ENCODE results near the gene UAP1L1.
A peak's percentile ranks its signal among the peaks of the same experiment; 100 is the strongest.

Gene UAP1L1

DNA sequence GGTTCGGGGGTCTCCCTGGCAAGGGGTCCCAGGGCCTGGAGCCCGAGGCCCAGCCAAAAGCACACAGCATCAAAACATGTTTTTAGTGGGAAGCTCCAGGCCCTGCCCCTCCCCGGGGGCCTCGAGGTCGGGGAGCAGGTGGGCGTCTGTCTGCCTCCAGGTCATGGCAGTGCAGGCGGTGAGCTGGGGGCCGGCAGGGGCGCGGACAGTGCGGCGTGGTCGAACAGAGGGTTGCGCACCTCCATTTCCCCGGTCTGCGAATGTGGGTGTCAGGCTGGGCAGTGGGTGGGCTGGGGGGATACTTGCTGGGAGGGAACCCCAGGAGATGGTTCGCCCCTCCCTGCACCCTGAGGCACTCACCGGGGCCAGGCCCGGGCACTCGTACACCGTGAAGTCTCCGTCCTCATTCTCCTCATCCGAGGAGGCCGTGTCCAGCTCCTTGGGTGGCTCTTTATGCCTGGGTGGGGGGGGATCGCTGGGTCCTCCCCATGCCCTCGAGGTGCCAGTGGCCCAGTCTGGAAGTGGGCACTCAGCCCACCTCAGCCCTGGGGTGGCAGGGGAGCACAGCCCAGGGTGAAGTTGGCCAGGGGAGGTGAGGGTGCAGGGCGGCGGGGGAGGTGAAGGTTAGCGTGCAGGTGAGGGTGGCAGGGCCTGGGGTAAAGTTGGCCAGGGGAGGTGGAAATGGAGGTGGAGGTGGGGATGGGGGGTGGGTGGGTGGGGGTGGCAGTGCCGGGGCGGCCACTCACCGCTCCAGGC is 37.5 kb upstream of the UAP1L1 start:
- DNase-seq: no peak
- intact Hi-C loops (cut with DNase I): no loop called here

DNA sequence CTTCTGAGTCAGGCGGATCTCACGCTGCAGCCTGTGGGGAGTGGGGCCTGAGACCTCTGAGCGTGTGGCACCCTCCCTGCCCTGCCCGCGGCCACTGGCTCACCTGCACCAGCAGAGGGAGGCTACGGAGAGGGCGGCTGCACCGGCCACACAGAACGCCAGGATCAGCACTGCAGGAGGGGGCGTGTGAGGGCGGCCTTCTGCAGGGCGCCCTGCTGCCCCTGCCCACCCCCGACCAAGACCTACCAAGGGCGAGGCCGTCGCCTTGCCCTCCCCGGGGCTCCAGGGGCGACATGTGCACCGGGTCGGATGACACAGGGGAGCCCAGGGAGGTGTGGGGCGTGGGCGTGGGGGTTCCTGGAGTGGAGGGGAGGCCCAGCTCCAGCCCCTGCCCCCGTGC is 36.7 kb upstream of the UAP1L1 start:
- intact Hi-C loops (cut with DNase I): no loop called here
- no peak for DNase-seq

DNA sequence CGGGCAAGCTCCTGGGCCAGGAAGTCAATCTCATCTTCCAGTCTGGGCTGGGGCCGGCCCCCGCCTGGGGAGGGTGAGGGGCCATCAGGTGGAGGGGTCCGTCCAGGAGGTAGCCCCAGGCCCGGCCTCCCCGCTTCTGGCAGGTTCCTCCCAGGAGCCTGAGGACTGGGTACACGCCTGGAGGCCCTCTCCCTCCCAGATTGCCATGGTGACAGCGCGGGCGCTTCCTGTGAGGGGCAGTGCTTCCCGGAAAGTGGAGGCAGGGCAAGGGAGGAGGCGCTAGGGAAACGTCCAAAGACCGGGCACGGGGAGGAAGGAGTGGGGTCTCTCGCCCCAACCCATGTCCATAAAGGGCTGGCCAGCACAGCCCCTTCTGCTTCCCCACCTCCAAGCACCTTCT is 36.2 kb upstream of the UAP1L1 start:
- intact Hi-C loops (cut with DNase I): no loop called here

DNA sequence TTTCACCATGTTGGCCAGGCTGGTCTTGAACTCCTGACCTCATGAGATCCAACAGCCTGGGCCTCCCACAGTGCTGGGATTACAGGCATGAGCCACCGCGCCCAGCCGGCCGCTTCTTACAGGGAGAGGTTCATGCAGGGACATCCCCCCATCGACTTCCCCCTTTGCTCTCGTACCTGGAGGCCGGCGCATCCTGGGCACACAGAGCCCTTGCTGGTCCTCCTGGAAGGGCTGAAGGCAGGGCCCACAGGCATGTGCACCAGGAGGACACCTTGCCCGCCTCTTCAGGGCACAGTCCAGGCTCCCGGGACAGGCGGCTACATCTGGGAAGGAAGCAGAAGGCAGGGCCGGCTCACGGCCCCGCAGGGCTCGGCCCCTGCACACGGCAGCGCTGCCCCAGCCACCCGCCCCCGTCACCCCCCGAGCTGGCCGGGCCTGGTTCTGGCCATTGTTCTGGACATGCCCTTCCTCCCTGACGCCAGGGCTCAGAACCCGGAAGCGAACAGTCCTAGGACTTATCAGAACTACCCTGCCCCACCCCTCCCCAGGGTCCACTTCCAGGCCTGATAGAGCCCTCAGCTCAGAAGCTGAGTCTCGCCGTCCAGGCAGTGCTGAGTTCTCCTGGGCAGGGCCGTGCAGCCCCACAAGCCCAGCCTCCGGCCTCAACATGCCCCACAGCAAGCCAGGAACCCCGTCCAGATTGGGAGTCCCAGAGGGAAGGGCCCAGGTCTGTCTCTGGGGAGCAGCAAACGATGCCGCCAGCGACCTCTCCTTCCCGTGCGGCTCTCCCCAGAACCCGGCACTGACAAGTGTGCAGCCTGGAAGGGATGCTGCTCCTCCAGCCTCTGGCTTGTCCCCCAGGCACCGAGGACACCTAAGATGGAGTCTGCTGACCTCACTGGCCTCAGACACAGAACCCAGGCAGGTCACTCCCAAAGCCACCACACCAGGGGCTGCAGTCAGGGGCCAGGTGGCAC is 34.3 kb upstream of the UAP1L1 start:
- intact Hi-C loops (cut with DNase I): no loop called here
- DNase-seq: no peak

More for the DNA sequence above, 36.2 kb upstream of the UAP1L1 start:
- DNase-seq: no peak

DNA sequence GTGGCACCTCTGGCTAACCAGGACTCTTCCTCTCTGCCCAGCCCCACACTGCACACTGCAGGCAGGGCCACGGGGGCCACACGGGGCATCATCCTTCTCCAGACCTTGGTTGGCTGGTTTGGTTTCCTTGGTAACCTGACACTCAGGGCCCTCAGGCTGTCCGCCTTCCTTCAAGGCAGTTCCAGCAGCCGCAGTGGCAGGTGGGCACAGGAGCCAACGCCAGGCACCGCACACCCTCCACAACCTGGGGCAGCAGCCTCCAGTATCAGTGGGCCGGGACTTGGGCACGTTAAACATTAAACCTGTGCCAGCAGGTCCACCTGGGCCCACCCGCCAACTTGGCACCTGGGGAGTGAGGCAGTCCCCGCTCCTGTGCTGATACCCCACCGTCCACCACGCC is 33.3 kb upstream of the UAP1L1 start:
- DNase-seq: no peak
- intact Hi-C loops (cut with DNase I): no loop called here

DNA sequence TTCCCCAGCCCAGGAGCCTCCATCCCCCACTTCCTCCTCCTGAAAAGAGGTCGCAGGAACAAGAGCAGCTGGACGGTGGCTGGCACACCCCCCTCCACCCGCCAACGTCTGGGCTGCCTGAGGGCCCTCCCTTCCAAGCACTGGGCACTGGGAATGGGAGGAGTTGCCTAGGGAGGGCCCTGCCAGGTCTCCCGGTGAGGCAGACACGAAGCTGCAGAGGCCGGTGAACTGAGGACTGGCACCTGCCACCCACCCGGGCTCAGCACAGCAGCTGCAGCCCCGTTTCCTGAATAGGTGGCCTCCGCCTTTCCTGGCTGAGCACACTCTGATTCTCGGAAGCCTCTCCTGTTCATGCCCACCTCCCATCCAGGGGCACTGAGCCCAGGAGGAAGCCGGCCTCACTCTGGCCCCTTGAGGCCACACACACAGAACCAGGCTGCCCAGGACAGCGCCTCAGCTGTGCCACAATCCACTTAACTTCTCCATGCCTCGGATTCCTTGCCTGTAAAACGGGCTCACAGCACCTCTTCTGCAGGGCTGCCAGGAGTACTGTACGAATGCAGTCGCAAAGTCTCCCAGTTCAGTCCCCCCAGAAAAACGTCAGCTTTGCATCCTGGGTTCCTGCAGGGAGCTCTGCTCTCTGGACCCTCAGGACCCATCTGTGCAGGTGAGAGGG is 32.7 kb upstream of the UAP1L1 start:
- intact Hi-C loops (cut with DNase I): no loop called here
- DNase-seq: peak in 5 of 10 donors; percentile 58 to 92 (median 86)

DNA sequence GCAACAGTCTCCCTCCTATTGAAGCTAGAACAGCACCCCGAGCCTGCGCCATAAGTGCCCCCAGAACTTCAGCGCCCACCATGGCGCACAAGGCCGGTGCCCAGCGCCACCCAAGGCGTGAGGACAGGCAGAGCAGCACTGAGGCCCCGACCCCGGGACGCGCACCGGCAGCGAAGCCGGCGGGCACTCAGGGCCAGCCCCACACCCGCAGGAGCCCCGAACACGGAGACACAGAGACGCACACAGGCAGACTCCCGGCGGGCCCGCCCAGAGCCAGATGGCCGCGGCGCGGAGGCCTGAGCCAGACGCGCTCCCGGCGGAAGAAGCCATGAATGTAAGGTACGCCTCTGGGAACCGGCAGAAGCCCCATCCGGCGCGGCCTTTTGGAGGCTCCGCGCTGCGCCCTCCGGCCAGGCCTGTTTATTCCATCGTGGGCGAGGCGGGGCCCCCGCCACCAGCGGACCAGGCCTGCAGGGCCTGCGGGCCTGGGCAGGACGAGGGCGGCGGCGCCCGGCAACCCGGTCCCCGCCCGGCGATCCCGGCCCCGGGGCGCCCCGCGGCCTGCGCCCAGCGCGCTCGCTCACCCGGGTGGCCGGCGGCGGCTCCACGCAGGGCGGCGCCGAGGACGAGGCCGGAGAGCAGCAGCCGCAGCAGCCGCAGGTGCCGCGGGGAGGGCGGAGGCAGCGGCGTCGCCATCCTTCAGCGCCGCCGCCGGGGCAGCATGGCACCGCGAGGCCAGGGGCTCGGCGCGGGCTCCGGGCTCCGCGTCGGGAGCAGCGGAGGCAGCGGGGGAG is 31.8 kb upstream of the UAP1L1 start:
- DNase-seq: peak in 2 of 10 donors; percentile 89 to 93
- intact Hi-C loops (cut with DNase I): no loop called here

DNA sequence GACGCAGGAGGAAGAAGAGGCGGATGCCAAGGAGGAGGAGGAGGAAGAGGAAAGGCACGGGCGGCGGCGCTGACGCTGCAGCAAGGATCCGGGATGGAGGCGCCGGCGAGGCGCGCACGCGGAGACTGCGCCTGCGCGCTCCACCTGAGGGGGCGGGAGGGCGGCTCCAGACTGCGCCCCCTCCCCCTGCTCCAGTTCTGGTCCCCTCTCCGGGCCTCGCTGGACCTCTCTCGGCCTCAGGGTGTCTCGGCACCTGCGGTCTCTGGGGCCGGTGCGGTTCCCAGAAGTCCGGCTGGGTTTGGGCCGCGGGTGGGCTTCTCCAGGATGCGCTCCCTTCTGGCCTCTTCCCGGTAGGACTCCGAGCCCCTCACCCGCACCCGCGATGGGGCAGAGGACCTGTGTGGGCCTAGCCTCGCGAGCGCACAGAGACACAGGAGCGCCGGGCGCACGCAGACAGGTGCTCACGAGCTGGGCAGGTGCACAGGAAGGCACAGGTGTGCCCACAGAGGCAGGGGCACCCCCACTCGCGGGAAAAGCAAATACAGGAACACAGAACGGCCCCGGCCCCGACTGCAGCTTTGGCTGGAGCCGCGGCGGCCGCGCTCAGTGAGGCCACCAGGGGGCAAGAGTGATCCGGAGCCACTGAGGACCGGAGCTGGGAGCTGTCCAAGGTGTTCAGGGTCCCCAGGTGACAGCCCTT is 31.1 kb upstream of the UAP1L1 start, which contains the start of gene NPDC1:
TSS of gene NPDC1 (minus strand) at position 90 of the 700 bp plus-strand sequence. CDS start 188 bp downstream, outside the sequence.
- peak in 9 of 10 donors; percentile 72 to 96 (median 80) for DNase-seq
- intact Hi-C loops (cut with DNase I): no loop called here

DNA sequence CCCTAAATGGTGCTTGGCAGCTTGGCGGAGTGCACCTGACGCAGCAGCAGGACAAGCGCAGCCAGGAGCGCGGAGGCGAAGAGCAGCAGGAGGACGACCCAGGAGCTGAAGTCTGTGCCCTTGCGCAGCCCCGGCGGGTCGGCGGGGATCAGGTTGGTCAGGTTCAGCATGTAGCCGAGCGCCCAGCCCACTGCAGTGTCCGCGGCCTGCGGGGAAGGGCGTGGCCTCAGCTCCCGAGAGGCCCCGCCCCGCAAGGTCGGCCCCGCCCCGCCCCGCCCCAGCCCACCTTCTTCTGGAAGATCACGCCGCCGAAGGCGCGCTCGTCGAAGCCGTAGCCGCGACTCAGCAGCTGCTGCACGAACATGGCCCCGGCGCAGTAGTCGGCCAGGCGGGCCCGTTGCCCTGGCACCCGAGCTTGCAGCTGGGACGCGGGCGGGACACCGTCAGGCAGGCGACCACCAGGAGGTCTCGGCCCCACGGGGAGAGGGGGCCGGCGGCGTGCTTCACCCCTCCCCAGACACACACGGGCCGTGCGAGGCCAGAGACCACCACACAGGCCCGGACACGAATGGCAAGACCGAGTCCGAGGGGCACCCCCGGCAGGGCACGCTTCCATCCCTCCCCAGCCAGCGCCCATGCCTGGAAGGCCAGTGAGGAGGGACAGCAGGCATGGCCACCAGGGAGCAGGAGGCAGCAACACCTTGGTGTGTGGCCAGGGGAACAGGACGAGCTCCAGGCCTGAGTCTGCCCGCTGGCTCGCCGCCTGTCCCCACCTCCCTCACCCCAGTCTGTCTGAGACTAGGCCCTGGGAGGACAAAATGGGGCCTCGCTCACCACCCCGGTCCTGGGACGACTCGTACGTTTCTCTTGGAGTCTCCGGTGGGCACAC is 28.4 kb upstream of the UAP1L1 start:
- intact Hi-C loops (cut with DNase I): loop anchor here (2.0 kb wide), 1 partner anchor 16 kb away; no protein-coding TSS in a partner anchor
- DNase-seq: peak in 1 of 10 donors; percentile 41

DNA sequence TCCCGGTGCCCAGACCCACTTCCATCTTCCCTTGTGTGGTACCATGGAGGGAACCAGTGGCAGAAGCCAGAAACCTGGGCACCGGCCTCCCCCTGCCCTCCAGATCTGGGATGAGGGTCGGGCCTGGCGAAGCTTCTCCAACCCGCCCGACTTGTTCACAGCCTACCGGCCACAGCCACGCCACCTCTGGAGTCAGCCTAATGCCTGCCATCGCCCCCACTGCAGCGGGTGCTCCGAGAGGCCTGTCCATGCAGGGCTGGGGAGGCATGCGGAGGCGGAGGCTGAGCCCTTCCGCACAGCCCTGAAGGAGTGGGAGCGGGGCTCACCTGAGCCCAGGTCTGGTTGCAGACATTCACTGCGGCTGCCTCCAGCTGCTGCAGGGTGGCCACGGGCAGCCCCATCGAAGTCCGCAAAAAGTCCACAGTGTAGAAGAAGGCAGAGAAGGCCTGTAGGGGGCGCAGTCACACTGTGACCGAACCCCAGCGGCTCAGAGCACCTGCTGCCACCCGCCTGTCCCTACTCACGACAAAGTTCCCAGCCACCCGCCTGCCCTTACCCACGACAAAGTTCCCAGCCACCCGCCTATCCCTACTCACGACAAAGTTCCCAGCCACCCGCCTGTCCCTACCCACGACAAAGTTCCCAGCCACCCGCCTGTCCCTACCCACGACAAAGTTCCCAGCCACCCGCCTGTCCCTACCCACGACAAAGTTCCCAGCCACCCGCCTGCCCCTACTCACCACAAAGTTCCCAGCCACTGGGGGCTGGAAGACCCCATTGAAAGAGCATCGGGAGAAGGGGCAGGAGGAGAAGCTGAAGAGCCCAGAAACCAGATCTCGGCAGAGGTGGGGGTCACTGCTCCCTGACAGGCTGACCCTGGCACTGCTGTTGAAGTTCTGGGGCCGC is 27.5 kb upstream of the UAP1L1 start:
- peak in 7 of 10 donors; percentile 70 to 95 (median 75) for DNase-seq

DNA sequence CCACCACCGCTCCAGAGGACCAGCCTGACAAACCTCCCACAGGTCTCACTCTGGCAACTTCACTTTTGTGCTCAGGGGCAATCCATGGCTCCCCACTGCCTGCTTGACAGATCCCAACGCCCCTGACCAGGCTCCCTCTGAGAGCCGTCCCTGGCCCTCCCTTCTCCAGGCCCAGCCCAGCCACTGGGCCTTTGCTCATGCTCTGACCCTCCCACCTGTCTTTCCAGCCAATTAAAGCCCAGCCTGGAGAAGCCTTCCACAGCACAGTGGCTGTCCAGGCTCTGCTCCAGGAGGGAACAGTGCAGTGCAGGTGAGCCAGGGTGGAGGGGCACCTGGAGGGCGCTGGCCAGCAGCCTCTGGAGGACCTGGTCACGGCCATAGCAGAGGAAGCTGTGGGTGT is 26.7 kb upstream of the UAP1L1 start:
- intact Hi-C loops (cut with DNase I): no loop called here
- no peak for DNase-seq

More for the DNA sequence above, 27.5 kb upstream of the UAP1L1 start:
- intact Hi-C loops (cut with DNase I): loop anchor here (2.0 kb wide), 1 partner anchor 15 kb away; no protein-coding TSS in a partner anchor

DNA sequence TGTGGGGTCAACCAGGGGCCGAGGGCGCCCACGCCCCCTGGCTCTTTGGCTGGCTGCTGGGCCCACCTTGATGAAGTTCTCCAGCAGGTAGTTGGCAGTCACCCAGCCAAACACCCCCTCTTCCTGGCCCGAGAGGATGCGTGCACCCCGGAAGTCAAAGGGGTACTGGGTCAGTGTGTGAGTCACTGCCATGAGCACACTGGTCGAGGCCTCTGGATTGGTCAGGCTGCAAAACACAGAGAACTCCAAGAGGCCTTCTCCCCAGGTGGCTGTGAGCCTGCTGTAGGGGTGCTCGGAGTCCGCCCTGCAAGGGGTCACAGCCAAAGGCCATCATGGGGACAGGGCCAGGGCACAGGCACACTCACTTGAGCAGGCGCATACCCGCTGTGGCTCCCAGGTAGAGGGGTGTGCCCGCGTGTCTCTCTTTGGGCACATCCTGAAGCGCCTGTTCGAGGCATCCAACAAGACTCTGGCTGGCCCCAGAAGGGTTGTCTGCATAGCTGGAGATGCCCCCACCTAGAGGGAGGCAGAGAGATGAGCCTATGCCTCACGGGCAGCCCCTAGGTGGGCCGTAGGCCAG is 26.1 kb upstream of the UAP1L1 start:
- DNase-seq: no peak
- intact Hi-C loops (cut with DNase I): no loop called here

DNA sequence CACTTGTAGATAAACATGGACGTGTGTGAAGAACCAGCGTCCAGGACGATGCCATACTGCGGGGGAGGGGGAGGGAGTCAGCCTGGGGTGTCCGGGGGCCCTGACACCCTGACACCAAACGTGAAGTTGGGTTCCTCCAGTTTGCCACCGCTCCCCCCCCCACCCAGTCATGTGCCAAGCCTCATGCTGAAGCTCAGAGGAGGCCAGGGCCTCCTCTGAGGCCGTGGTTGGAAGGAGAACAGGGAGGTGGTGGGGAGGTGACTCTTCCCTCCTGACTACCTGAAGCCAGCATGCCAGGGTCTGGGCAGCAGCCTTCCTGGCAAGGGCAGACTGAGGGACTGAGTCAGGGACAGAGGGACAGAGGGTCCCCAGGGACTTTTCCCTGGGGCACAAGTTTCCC is 25.0 kb upstream of the UAP1L1 start:
- no peak for DNase-seq
- intact Hi-C loops (cut with DNase I): no loop called here

DNA sequence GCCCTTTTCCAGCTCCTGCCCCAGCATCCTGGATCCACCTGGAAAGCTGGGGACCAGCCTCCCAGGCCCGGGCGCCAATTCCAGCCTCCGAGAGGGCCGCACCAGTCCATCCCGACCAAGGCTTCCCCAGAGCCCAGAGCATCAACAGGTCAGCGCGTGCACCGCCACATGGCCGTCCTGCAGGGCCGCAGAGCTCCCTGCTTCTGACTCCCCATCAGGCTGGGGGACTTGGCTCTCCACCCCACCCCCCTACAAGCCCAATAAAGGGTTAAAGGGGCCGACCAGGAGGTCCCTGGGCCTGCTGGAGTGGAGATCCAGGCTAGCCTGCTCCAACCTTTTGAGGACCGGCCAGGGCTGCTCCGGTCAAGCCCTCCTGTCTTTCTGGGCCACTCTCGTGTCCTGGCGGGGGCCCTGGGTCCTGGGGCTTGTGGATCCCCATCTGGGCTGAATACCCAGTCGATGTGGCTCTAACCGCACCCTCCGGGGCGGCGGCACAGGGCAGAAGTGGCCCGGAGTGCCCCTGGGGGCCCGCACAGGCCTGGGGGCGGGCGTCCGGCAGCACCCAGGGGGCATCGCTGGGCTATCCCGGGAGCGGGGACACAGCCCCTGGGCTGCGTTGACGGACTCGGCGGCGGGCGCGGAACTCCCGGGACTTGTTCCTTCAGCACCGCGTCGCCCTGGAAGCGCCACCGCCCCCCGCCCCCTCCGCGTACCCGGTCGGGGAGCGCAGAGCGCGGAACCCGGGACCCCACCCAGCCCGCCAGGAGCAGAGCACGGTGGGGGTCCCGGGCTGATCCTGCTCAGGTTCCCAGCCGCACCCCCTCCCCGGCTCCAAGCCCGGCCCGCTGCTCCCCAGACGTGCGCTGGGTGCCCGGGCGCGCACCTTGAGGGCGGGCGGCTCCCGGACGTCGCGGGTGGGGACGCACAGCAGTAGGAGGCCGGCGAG is 24.0 kb upstream of the UAP1L1 start:
- intact Hi-C loops (cut with DNase I): no loop called here
- no peak for DNase-seq
